Body of pancreas (tissue), 4 donors: ENCODE results near the gene POLR2J2.
"Not testable (repeated sequence)": the region's sequence is repeated elsewhere in the genome, so short reads cannot be mapped to it uniquely, and the experiment has no call there.

Experiments used
- POLR2A ChIP-seq, 3 donors: fragments of 450-650 bp; IDR thresholded peaks; one replicate each; pipeline ENCODE4 v1.6.1; 2016; ENCODE audit warnings: antibody characterized with exemption in 3 of 3, mild to moderate bottlenecking in 2 of 3
- TF ChIP-seq, protein P1 (sequence below), 7 experiments: fragments of 450-650 bp in 4 of 7; fragments of 200-600 bp in 3 of 7; sonication (generic) in 3 of 7; IDR thresholded peaks; one replicate each; pipeline ENCODE4 v1.5.1; 2016 to 2019; ENCODE audit warnings: antibody characterized with exemption in 7 of 7

DNA sequence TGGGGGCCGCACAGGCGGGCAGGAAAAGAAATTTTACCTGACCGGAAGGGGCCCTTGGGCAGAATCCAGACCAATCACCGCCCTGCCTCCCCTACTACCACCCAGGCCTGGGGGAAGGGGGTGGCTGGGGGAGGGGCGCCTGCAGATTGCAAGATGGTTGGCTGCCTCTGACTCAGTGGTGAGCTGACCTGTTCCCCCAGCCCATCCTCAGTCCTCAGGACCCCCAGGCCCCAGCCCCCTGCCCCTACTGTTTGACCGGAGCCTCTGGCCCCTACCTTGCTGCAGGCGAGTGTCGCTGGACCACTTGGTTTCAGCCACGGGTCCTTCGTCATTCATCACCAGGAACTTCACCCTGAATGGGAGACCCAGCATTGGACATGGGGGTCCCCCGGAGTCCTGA lies 32.6 kb downstream of the POLR2J2 start:
- TF ChIP-seq, protein P1, sequence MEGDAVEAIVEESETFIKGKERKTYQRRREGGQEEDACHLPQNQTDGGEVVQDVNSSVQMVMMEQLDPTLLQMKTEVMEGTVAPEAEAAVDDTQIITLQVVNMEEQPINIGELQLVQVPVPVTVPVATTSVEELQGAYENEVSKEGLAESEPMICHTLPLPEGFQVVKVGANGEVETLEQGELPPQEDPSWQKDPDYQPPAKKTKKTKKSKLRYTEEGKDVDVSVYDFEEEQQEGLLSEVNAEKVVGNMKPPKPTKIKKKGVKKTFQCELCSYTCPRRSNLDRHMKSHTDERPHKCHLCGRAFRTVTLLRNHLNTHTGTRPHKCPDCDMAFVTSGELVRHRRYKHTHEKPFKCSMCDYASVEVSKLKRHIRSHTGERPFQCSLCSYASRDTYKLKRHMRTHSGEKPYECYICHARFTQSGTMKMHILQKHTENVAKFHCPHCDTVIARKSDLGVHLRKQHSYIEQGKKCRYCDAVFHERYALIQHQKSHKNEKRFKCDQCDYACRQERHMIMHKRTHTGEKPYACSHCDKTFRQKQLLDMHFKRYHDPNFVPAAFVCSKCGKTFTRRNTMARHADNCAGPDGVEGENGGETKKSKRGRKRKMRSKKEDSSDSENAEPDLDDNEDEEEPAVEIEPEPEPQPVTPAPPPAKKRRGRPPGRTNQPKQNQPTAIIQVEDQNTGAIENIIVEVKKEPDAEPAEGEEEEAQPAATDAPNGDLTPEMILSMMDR (IDR thresholded peaks at IDR 0.05) = not testable (repeated sequence)
- not testable (repeated sequence) for TF ChIP-seq POLR2A (IDR thresholded peaks at IDR 0.05)
